ENCODE measurements around the gene TFCP2L1.

TFCP2L1 gene

GRCh38 chr2:121245120-121245820, 39.7 kb downstream of the TFCP2L1 start:
- H3K4me1 ChIP-seq (ENCODE audit: control insufficient read depth, insufficient read depth, low read length, poor library complexity, severe bottlenecking): no peaks in the 10 kb centered on the region
- no peaks in the 10 kb centered on the region for H3K27me3 ChIP-seq (replicated peaks; ENCODE audit: control insufficient read depth, insufficient read depth, low read length, poor library complexity, severe bottlenecking)
- no peak for DNase-seq
- no peak overlapping the region for H3K27ac ChIP-seq (ENCODE audit: insufficient read depth, low read length, poor library complexity, severe bottlenecking)
- no peaks in the 10 kb centered on the region for H3K9me3 ChIP-seq (ENCODE audit: control insufficient read depth, low read length)
- no peak overlapping the region for H3K4me3 ChIP-seq (ENCODE audit: insufficient read depth, low read depth, low read length, poor library complexity, severe bottlenecking)
- H3K36me3 ChIP-seq (ENCODE audit: control insufficient read depth, insufficient read depth, low read length): no peaks in the 10 kb centered on the region

- no peak for DNase-seq
- H3K27ac ChIP-seq (ENCODE audit: insufficient read depth, low read length, poor library complexity, severe bottlenecking): no peak overlapping the region
- H3K36me3 ChIP-seq (ENCODE audit: control insufficient read depth, insufficient read depth, low read length): no peaks in the 10 kb centered on the region
- no peak overlapping the region for H3K4me3 ChIP-seq (ENCODE audit: insufficient read depth, low read depth, low read length, poor library complexity, severe bottlenecking)
- no peaks in the 10 kb centered on the region for H3K9me3 ChIP-seq (ENCODE audit: control insufficient read depth, low read length)
- no peaks in the 10 kb centered on the region for H3K4me1 ChIP-seq (ENCODE audit: control insufficient read depth, insufficient read depth, low read length, poor library complexity, severe bottlenecking)
- H3K27me3 ChIP-seq (replicated peaks; ENCODE audit: control insufficient read depth, insufficient read depth, low read length, poor library complexity, severe bottlenecking): no peaks in the 10 kb centered on the region
These were observed 40.4 kb downstream of the TFCP2L1 start for GRCh38 chr2:121244616-121245015.

- Histone ChIP-seq H3K4me3 (ENCODE audit: insufficient read depth, low read depth, low read length, poor library complexity, severe bottlenecking) (no peak overlapping the region), H3K27ac (ENCODE audit: insufficient read depth, low read length, poor library complexity, severe bottlenecking) (no peak overlapping the region), H3K9me3 (ENCODE audit: control insufficient read depth, low read length) (no peaks in the 10 kb centered on the region), H3K36me3 (ENCODE audit: control insufficient read depth, insufficient read depth, low read length) (no peaks in the 10 kb centered on the region), H3K4me1 (ENCODE audit: control insufficient read depth, insufficient read depth, low read length, poor library complexity, severe bottlenecking) (no peaks in the 10 kb centered on the region), H3K27me3 (replicated peaks; ENCODE audit: control insufficient read depth, insufficient read depth, low read length, poor library complexity, severe bottlenecking) (no peaks in the 10 kb centered on the region)
- DNase-seq: no peak
These were observed 41.1 kb downstream of the TFCP2L1 start for GRCh38 chr2:121243821-121244460.

GRCh38 chr2:121242976-121243375, 42.0 kb downstream of the TFCP2L1 start:
- H3K4me1 ChIP-seq (ENCODE audit: control insufficient read depth, insufficient read depth, low read length, poor library complexity, severe bottlenecking): no peaks in the 10 kb centered on the region

GRCh38 chr2:121242175-121242875, 42.7 kb downstream of the TFCP2L1 start:
- DNase-seq: no peak
- Histone ChIP-seq H3K36me3 (ENCODE audit: control insufficient read depth, insufficient read depth, low read length) (no peaks in the 10 kb centered on the region), H3K27ac (ENCODE audit: insufficient read depth, low read length, poor library complexity, severe bottlenecking) (no peak overlapping the region), H3K9me3 (ENCODE audit: control insufficient read depth, low read length) (no peaks in the 10 kb centered on the region), H3K4me1 (ENCODE audit: control insufficient read depth, insufficient read depth, low read length, poor library complexity, severe bottlenecking) (no peaks in the 10 kb centered on the region), H3K27me3 (replicated peaks; ENCODE audit: control insufficient read depth, insufficient read depth, low read length, poor library complexity, severe bottlenecking) (no peaks in the 10 kb centered on the region), H3K4me3 (ENCODE audit: insufficient read depth, low read depth, low read length, poor library complexity, severe bottlenecking) (no peak overlapping the region)

More at GRCh38 chr2:121242976-121243375, 42.0 kb downstream of the TFCP2L1 start:
- H3K36me3 ChIP-seq (ENCODE audit: control insufficient read depth, insufficient read depth, low read length): no peaks in the 10 kb centered on the region
- H3K27ac ChIP-seq (ENCODE audit: insufficient read depth, low read length, poor library complexity, severe bottlenecking): no peak overlapping the region
- H3K4me3 ChIP-seq (ENCODE audit: insufficient read depth, low read depth, low read length, poor library complexity, severe bottlenecking): no peak overlapping the region
- no peak for DNase-seq
- H3K27me3 ChIP-seq (replicated peaks; ENCODE audit: control insufficient read depth, insufficient read depth, low read length, poor library complexity, severe bottlenecking): no peaks in the 10 kb centered on the region
- H3K9me3 ChIP-seq (ENCODE audit: control insufficient read depth, low read length): no peaks in the 10 kb centered on the region

GRCh38 chr2:121241466-121241865, 43.5 kb downstream of the TFCP2L1 start:
- H3K27me3 ChIP-seq (replicated peaks; ENCODE audit: control insufficient read depth, insufficient read depth, low read length, poor library complexity, severe bottlenecking): no peaks in the 10 kb centered on the region
- no peaks in the 10 kb centered on the region for H3K4me1 ChIP-seq (ENCODE audit: control insufficient read depth, insufficient read depth, low read length, poor library complexity, severe bottlenecking)
- no peak overlapping the region for H3K27ac ChIP-seq (ENCODE audit: insufficient read depth, low read length, poor library complexity, severe bottlenecking)
- H3K4me3 ChIP-seq (ENCODE audit: insufficient read depth, low read depth, low read length, poor library complexity, severe bottlenecking): no peak overlapping the region
- no peaks in the 10 kb centered on the region for H3K9me3 ChIP-seq (ENCODE audit: control insufficient read depth, low read length)
- H3K36me3 ChIP-seq (ENCODE audit: control insufficient read depth, insufficient read depth, low read length): no peaks in the 10 kb centered on the region
- no peak for DNase-seq

GRCh38 chr2:121240436-121240835, 44.6 kb downstream of the TFCP2L1 start:
- no peaks in the 10 kb centered on the region for H3K4me1 ChIP-seq (ENCODE audit: control insufficient read depth, insufficient read depth, low read length, poor library complexity, severe bottlenecking)
- no peaks in the 10 kb centered on the region for H3K36me3 ChIP-seq (ENCODE audit: control insufficient read depth, insufficient read depth, low read length)
- no peak overlapping the region for H3K27ac ChIP-seq (ENCODE audit: insufficient read depth, low read length, poor library complexity, severe bottlenecking)
- H3K4me3 ChIP-seq (ENCODE audit: insufficient read depth, low read depth, low read length, poor library complexity, severe bottlenecking): no peak overlapping the region
- H3K27me3 ChIP-seq (replicated peaks; ENCODE audit: control insufficient read depth, insufficient read depth, low read length, poor library complexity, severe bottlenecking): no peaks in the 10 kb centered on the region
- no peaks in the 10 kb centered on the region for H3K9me3 ChIP-seq (ENCODE audit: control insufficient read depth, low read length)
- no peak for DNase-seq

GRCh38 chr2:121239969-121240368, 45.0 kb downstream of the TFCP2L1 start:
- Histone ChIP-seq H3K36me3 (ENCODE audit: control insufficient read depth, insufficient read depth, low read length) (no peaks in the 10 kb centered on the region), H3K4me1 (ENCODE audit: control insufficient read depth, insufficient read depth, low read length, poor library complexity, severe bottlenecking) (no peaks in the 10 kb centered on the region), H3K27ac (ENCODE audit: insufficient read depth, low read length, poor library complexity, severe bottlenecking) (no peak overlapping the region), H3K27me3 (replicated peaks; ENCODE audit: control insufficient read depth, insufficient read depth, low read length, poor library complexity, severe bottlenecking) (no peaks in the 10 kb centered on the region), H3K9me3 (ENCODE audit: control insufficient read depth, low read length) (no peaks in the 10 kb centered on the region), H3K4me3 (ENCODE audit: insufficient read depth, low read depth, low read length, poor library complexity, severe bottlenecking) (no peak overlapping the region)
- no peak for DNase-seq

GRCh38 chr2:121239471-121239870, 45.5 kb downstream of the TFCP2L1 start:
- Histone ChIP-seq H3K9me3 (ENCODE audit: control insufficient read depth, low read length) (no peaks in the 10 kb centered on the region), H3K36me3 (ENCODE audit: control insufficient read depth, insufficient read depth, low read length) (no peaks in the 10 kb centered on the region), H3K27ac (ENCODE audit: insufficient read depth, low read length, poor library complexity, severe bottlenecking) (no peak overlapping the region), H3K4me1 (ENCODE audit: control insufficient read depth, insufficient read depth, low read length, poor library complexity, severe bottlenecking) (no peaks in the 10 kb centered on the region), H3K4me3 (ENCODE audit: insufficient read depth, low read depth, low read length, poor library complexity, severe bottlenecking) (no peak overlapping the region), H3K27me3 (replicated peaks; ENCODE audit: control insufficient read depth, insufficient read depth, low read length, poor library complexity, severe bottlenecking) (no peaks in the 10 kb centered on the region)
- no peak for DNase-seq

GRCh38 chr2:121238828-121239227, 46.2 kb downstream of the TFCP2L1 start:
- H3K27ac ChIP-seq (ENCODE audit: insufficient read depth, low read length, poor library complexity, severe bottlenecking): no peak overlapping the region
- no peaks in the 10 kb centered on the region for H3K4me1 ChIP-seq (ENCODE audit: control insufficient read depth, insufficient read depth, low read length, poor library complexity, severe bottlenecking)
- no peaks in the 10 kb centered on the region for H3K27me3 ChIP-seq (replicated peaks; ENCODE audit: control insufficient read depth, insufficient read depth, low read length, poor library complexity, severe bottlenecking)
- H3K4me3 ChIP-seq (ENCODE audit: insufficient read depth, low read depth, low read length, poor library complexity, severe bottlenecking): no peak overlapping the region
- DNase-seq: no peak
- no peaks in the 10 kb centered on the region for H3K36me3 ChIP-seq (ENCODE audit: control insufficient read depth, insufficient read depth, low read length)
- no peaks in the 10 kb centered on the region for H3K9me3 ChIP-seq (ENCODE audit: control insufficient read depth, low read length)

Measured in effector memory CD4-positive, alpha-beta T cell (primary cell).